K562 (cell line): ENCODE results near the gene CACNA1E. TPM values are rescaled to one million over a fixed set of nuclear protein-coding genes. Genes with fewer than 3 reads are reported as not detected.

ENCODE experiments used
- ATAC-seq: fragments of 200-7000 bp; cut with Tn5 transposase; 3 replicates; pipeline ENCODE4 v1.9.1; 2020; ENCODE audit warnings: moderate library complexity
- BruUV-seq: library from RNA; stranded (reverse); fragments of 400-500 nt; replicated peaks from 2 replicates; lab custom pipeline; 2021; lab: Mats Ljungman, UMichigan
- CTCF ChIA-PET: fragments of 300-600 bp; formaldehyde crosslinking; extraction: SDS; loops from one replicate; lab custom pipeline; 2021; ENCODE audit warnings: low intra/inter-chr PET ratio; lab: Yijun Ruan, JAX
- POLR2A ChIA-PET: fragments of 300-600, 350-650 bp; sonication (Branson Sonifier 250); formaldehyde crosslinking; extraction: SDS; loops from one replicate; lab custom pipeline; 2021; ENCODE audit warnings: antibody characterized with exemption, inconsistent platforms; lab: Yijun Ruan, JAX
- DNase-seq, 4 experiments: peaks; one replicate each; pipeline versions ENCODE4 v3.0.0 to v3.0.0-alpha.2; 2011 to 2018; ENCODE audit warnings: low spot score in 3 of 4, mixed read lengths in 3 of 4; ENCODE audit errors: extremely low read depth in 1 of 4
- FAIRE-seq: peaks from 2 replicates; lab custom pipeline; 2011; peaks lifted over from hg19 to GRCh38; lab: Jason Lieb, UNC
- H2AFZ ChIP-seq: 2 replicates; pipeline ENCODE4 v1.6.0; 2011; ENCODE audit warnings: low read depth, low read length, control low read depth, inconsistent platforms
- H3K27ac ChIP-seq: fragments of 200-600 bp; 3 replicates; pipeline ENCODE4 v1.8.0; 2011; ENCODE audit warnings: low read depth, mild to moderate bottlenecking, control low read depth, inconsistent platforms, low read length, moderate library complexity, mixed read lengths; ENCODE audit errors: extremely low read depth
- H3K27me3 ChIP-seq, 2 experiments: fragments of 300-600 bp in 1 of 2; 2 replicates in 1 of 2; 3 replicates in 1 of 2; pipeline versions ENCODE4 v1.6.0 to v1.8.0; 2011; ENCODE audit warnings: inconsistent platforms in 2 of 2, low read length in 2 of 2, mild to moderate bottlenecking in 1 of 2, mixed read lengths in 1 of 2, moderate library complexity in 1 of 2; ENCODE audit not compliant: control insufficient read depth in 2 of 2, insufficient read depth in 2 of 2
- H3K36me3 ChIP-seq: fragments of 300-600 bp; 3 replicates; pipeline ENCODE4 v1.8.0; 2011; ENCODE audit warnings: mild to moderate bottlenecking, low read length, inconsistent platforms; ENCODE audit not compliant: control insufficient read depth, insufficient read depth
- H3K4me1 ChIP-seq, 2 experiments: fragments of 200-600 bp in 1 of 2; replicated peaks in 1 of 2; 2 replicates in 1 of 2; 3 replicates in 1 of 2; pipeline versions ENCODE4 v1.5.1 to v1.8.0; 2011; ENCODE audit warnings: inconsistent platforms in 2 of 2, low read length in 2 of 2, mild to moderate bottlenecking in 1 of 2, mixed read lengths in 1 of 2, moderate library complexity in 1 of 2; ENCODE audit not compliant: control insufficient read depth in 2 of 2, insufficient read depth in 2 of 2
- H3K4me2 ChIP-seq: 2 replicates; pipeline ENCODE4 v1.6.1; 2011; ENCODE audit warnings: low read length, control low read depth, inconsistent platforms, mixed read lengths; ENCODE audit not compliant: insufficient read depth
- H3K4me3 ChIP-seq: fragments of 200-600 bp; sonication (generic), shearing (Covaris generic); 2 replicates; pipeline ENCODE4 v1.5.1; 2016; ENCODE audit warnings: control low read depth, inconsistent platforms
- H3K79me2 ChIP-seq: fragments of 200-600 bp; 3 replicates; pipeline ENCODE4 v1.8.0; 2011; ENCODE audit warnings: low read length, inconsistent platforms; ENCODE audit not compliant: control insufficient read depth, insufficient read depth
- H3K9ac ChIP-seq, 2 experiments: 2 replicates each; pipeline versions ENCODE4 v1.6.0 to v1.6.1; 2011; ENCODE audit warnings: low read depth in 2 of 2, low read length in 2 of 2, control low read depth in 1 of 2, inconsistent platforms in 1 of 2, mild to moderate bottlenecking in 1 of 2, mixed read lengths in 1 of 2; ENCODE audit not compliant: insufficient read depth in 1 of 2
- H3K9me1 ChIP-seq: one replicate; pipeline ENCODE4 v1.6.0; 2011; ENCODE audit warnings: inconsistent platforms, mild to moderate bottlenecking, low read length, moderate library complexity; ENCODE audit not compliant: control insufficient read depth, insufficient read depth
- H3K9me3 ChIP-seq: replicated peaks from 2 replicates; pipeline ENCODE4 v1.5.1; 2011; ENCODE audit warnings: low read depth, low read length, inconsistent platforms; ENCODE audit not compliant: control insufficient read depth, insufficient read depth
- H4K20me1 ChIP-seq: replicated peaks from 2 replicates; pipeline ENCODE4 v1.6.1; 2011; ENCODE audit warnings: low read length, inconsistent platforms, mixed read lengths; ENCODE audit not compliant: control insufficient read depth, insufficient read depth
- ESRRB ChIP-seq: fragments of 250-450 bp; sonication (Bioruptor Pico); IDR thresholded peaks from 2 replicates; pipeline ENCODE4 v1.5.0; 2020; ENCODE audit warnings: mild to moderate bottlenecking, moderate library complexity, borderline replicate concordance
- GATA2 ChIP-seq: sonication (generic); formaldehyde crosslinking; IDR thresholded peaks from 2 replicates; pipeline ENCODE4 v1.4.0; 2020; ENCODE audit warnings: mild to moderate bottlenecking, missing genetic modification reagents
- MXI1 ChIP-seq: IDR thresholded peaks from 2 replicates; pipeline ENCODE4 v1.6.1; 2011; ENCODE audit warnings: low read depth, mild to moderate bottlenecking, improper control_type of control experiment, low read length
- NCOA1 ChIP-seq: fragments of 450-650 bp; IDR thresholded peaks from 2 replicates; pipeline ENCODE4 v1.6.1; 2016; ENCODE audit warnings: low read depth
- NFYB ChIP-seq: IDR thresholded peaks from 2 replicates; pipeline ENCODE4 v1.6.1; 2011; ENCODE audit warnings: mild to moderate bottlenecking, moderate library complexity; ENCODE audit not compliant: insufficient read length; ENCODE audit errors: extremely low read depth
- PHTF2 ChIP-seq: fragments of 250-450 bp; sonication (Bioruptor Pico); IDR thresholded peaks from 2 replicates; pipeline ENCODE4 v1.5.0; 2021; ENCODE audit warnings: mild to moderate bottlenecking
- PTTG1 ChIP-seq: fragments of 450-650 bp; IDR thresholded peaks from 2 replicates; pipeline ENCODE4 v1.6.1; 2016; ENCODE audit warnings: low read depth, mild to moderate bottlenecking, missing genetic modification characterization, missing compliant biosample characterization
- TCF3 ChIP-seq: sonication (generic); formaldehyde crosslinking; IDR thresholded peaks from 2 replicates; pipeline ENCODE4 v1.4.0; 2020; ENCODE audit warnings: mild to moderate bottlenecking, missing genetic modification reagents
- YBX1 ChIP-seq: fragments of 450-650 bp; IDR thresholded peaks from 2 replicates; pipeline ENCODE4 v1.7.1; 2016; ENCODE audit warnings: mild to moderate bottlenecking
- ZFP91 ChIP-seq: sonication (generic); formaldehyde crosslinking; IDR thresholded peaks from 2 replicates; pipeline ENCODE4 v1.8.0; 2022; ENCODE audit warnings: mild to moderate bottlenecking, missing genetic modification reagents
- ZFPM2 ChIP-seq: fragments of 250-450 bp; sonication (Bioruptor Pico); IDR thresholded peaks from 2 replicates; pipeline ENCODE4 v1.5.1; 2022; ENCODE audit warnings: mild to moderate bottlenecking
- ZNF23 ChIP-seq: fragments of 250-450 bp; sonication (Bioruptor Pico); IDR thresholded peaks from 2 replicates; pipeline ENCODE4 v1.4.0; 2020; ENCODE audit warnings: mild to moderate bottlenecking
- ZNF764 ChIP-seq: fragments of 250-450 bp; sonication (Bioruptor Pico); IDR thresholded peaks from 2 replicates; pipeline ENCODE4 v1.4.0; 2020; ENCODE audit warnings: low read depth, mild to moderate bottlenecking, moderate library complexity
- WGBS: fragments of 100-300 bp; shearing (Covaris generic); methylation state at CpG from one replicate; pipeline ENCODE4 v1.1.6; 2016; ENCODE audit warnings: low coverage, mixed read lengths; ENCODE audit not compliant: insufficient coverage; ENCODE audit errors: missing lambda C conversion rate; 5-methylcytosine and 5-hydroxymethylcytosine counted together
- in situ Hi-C: fragments of 300-500 bp; cut with MboI; formaldehyde crosslinking; loops from 4 replicates; pipeline ENCODE4 v1.15.0; 2018; ENCODE audit warnings: inconsistent platforms, mixed read lengths
- intact Hi-C: fragments of 100-400 bp; cut with micrococcal nuclease; formaldehyde crosslinking; loops from 2 replicates; pipeline ENCODE4 v1.14.2; 2022
- polyA plus RNA-seq, 8 experiments: library from polyadenylated mRNA; depleted of rRNA in 4 of 8; stranded (reverse) in 5 of 8; unstranded in 3 of 8; fragments of >200 nt; fragmentation: Nextera tagmentation in 2 of 8; fragmentation: Illumina TruSeq in 1 of 8; extraction: Ambion mirVana in 2 of 8; extraction: Trizol in 1 of 8; gene quantifications; 2 replicates each; pipeline versions ENCODE4 v1.2.1 to v1.2.3, GENCODE V29; 2011 to 2014; ENCODE audit warnings: inconsistent platforms in 1 of 8, missing spikeins in 1 of 8
- total RNA-seq, 7 experiments: library from RNA; depleted of rRNA in 6 of 7; stranded (reverse); fragments of >200 nt in 6 of 7; fragmentation: Illumina TruSeq in 2 of 7; extraction: Trizol in 2 of 7; gene quantifications; 2 replicates each; pipeline versions ENCODE4 v1.2.1 to v1.2.3, GENCODE V29; 2011 to 2021; ENCODE audit warnings: low replicate concordance in 1 of 7
- TF ChIP-seq, protein P1 (sequence below): sonication (generic); formaldehyde crosslinking; IDR thresholded peaks from 2 replicates; pipeline ENCODE4 v1.8.1; 2023; ENCODE audit warnings: mild to moderate bottlenecking, missing genetic modification reagents, moderate library complexity
- TF ChIP-seq, protein P2 (sequence below): fragments of 450-650 bp; conservative IDR thresholded peaks from 2 replicates; pipeline ENCODE4 v1.6.1; 2016; ENCODE audit warnings: missing genetic modification characterization, low read depth, mild to moderate bottlenecking, control low read depth, missing compliant biosample characterization

Gene CACNA1E
- total and polyA plus RNA-seq, 9 of the 15 experiments (the other 6 are each of a cell fraction or from before 2014, with no cell fraction given) = under 0.01 to 0.04 TPM; not detected in 7

GRCh38 chr1:181846001-181846645 is 362.8 kb downstream of the CACNA1E start:
- intact Hi-C loops = no loop called here
- CTCF ChIA-PET = interaction anchor here (0.6 kb wide), 1 partner anchor 618 kb away, joined by 3 read pairs; no protein-coding TSS in a partner anchor
- Histone ChIP-seq H3K4me2 (no peak overlapping the region), H3K36me3 (no peaks in the 10 kb centered on the region), H3K79me2 (no peaks in the 10 kb centered on the region), H4K20me1 (no peaks in the 10 kb centered on the region), H3K9ac (no peak overlapping the region), H3K4me3 (no peak overlapping the region), H3K27me3 (no peaks in the 10 kb centered on the region), H3K4me1 (no peaks in the 10 kb centered on the region), H3K9me3 (no peaks in the 10 kb centered on the region), H3K9me1 (no peaks in the 10 kb centered on the region), H2AFZ (no peak overlapping the region), H3K27ac (no peak overlapping the region)
- 1% methylated on average over 5 of the region's 5 CpGs for WGBS
- DNase-seq = no peak
- no peak for FAIRE-seq
- POLR2A ChIA-PET = no interaction called here
- no peak for ATAC-seq
- TF ChIP-seq TCF3 (CRISPR knock-in tag) (no peak), YBX1 (no peak), ZFPM2 (CRISPR knock-in tag) (no peak), NFYB (no peak), ESRRB (CRISPR knock-in tag) (no peak), NCOA1 (no peak), ZNF764 (CRISPR knock-in tag) (no peak), ZNF23 (no peak), ZFP91 (CRISPR knock-in tag) (no peak), GATA2 (CRISPR knock-in tag) (no peak), PHTF2 (CRISPR knock-in tag) (no peak), PTTG1 (tag) (no peak), MXI1 (no peak)
- TF ChIP-seq, protein P1, sequence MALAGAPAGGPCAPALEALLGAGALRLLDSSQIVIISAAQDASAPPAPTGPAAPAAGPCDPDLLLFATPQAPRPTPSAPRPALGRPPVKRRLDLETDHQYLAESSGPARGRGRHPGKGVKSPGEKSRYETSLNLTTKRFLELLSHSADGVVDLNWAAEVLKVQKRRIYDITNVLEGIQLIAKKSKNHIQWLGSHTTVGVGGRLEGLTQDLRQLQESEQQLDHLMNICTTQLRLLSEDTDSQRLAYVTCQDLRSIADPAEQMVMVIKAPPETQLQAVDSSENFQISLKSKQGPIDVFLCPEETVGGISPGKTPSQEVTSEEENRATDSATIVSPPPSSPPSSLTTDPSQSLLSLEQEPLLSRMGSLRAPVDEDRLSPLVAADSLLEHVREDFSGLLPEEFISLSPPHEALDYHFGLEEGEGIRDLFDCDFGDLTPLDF (CRISPR knock-in tag) = no peak
- TF ChIP-seq, protein P2, sequence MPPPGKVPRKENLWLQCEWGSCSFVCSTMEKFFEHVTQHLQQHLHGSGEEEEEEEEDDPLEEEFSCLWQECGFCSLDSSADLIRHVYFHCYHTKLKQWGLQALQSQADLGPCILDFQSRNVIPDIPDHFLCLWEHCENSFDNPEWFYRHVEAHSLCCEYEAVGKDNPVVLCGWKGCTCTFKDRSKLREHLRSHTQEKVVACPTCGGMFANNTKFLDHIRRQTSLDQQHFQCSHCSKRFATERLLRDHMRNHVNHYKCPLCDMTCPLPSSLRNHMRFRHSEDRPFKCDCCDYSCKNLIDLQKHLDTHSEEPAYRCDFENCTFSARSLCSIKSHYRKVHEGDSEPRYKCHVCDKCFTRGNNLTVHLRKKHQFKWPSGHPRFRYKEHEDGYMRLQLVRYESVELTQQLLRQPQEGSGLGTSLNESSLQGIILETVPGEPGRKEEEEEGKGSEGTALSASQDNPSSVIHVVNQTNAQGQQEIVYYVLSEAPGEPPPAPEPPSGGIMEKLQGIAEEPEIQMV = no peak
- BruUV-seq = no TSS peak
- in situ Hi-C loops = no loop called here
